ENCODE data around the gene TLCD1.

Gene TLCD1

DNA sequence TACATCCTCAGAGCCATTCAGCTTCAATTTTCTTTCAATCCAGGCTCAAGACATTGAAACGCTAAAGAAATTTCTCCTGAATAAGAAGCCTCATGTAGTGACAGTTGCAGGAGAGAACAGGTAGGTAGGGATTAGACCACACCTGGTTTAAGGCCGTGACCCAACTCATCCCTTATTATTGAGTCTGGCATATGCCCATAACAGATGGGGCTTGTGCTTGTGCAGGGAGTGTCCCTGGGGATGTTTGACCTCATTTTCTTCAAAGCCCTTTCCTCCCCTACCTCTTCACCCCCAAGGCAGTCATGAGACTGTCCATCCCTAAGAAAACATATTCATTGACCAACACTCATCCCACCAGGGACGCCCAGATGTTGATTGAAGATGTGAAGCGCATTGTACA, 39.7 kb downstream of the TLCD1 start:
- DNase-seq (ENCODE audit: low spot score): peak; percentile 58

DNA sequence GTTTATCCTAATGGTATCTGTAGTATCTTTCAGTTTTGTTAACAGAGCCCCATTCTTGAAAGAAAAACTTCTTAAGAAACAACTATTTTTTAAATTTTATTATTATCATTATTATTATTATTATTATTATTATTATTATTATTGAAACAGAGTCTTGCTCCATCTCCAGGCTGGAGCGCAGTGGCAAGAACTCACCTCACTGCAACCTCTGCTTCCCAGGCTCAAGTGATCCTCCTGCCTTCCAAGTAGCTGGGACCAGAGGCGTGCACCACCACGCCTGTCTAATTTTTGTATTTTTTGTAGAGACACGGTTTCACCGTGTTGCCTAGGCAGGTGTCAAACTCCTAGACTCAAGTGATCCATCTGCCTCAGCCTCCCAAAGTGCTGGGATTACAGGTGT, 40.7 kb downstream of the TLCD1 start:
- DNase-seq (ENCODE audit: low spot score): no peak

DNA sequence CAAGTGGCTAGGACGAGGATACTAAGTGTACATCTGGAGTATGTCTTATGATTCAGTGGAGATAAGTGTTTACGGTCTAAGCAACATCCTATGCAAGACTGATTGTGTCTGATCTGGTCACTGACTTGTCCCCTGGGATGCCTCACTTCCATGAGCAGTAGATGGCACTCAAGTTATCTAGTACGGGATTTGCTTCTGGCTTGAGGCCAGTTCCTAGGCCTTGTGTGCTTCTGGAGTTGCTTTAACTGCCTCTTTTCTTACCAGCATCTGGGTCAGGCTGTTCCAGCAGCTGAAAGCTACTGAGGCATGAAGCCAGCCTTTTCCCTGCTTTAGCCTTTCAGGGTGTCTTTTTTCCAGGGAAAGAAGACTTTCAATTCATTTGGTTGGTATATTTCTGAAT, 41.1 kb downstream of the TLCD1 start:
- DNase-seq (ENCODE audit: low spot score): peak; percentile 86

- DNase-seq (ENCODE audit: low spot score): peak; percentile 30
These were observed 43.4 kb downstream of the TLCD1 start for GRCh38 chr17:28682655-28683054.

- DNase-seq (ENCODE audit: low spot score): no peak
These were observed 50.1 kb downstream of the TLCD1 start for GRCh38 chr17:28675980-28676379.

DNA sequence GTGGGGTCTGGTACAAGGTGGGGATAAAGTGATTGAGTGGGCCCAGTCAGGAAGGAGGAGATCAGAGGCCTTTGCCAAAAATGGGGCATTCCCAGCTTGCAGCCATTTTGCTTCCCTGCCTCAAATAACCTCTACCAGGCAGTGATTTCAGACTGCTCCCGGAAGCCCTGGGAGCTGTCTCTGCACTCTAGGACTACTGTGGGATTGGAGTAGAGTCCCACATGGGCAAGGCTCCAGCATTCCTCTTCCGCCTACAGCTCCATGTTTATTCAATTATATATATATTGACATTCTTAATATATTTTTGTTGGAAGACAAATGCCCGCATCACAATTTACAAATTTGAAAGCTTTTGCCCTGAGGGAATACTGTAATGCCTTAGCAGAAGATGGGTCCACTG, 50.5 kb downstream of the TLCD1 start:
- DNase-seq (ENCODE audit: low spot score): no peak
